Loucy (cell line): ENCODE data around the gene UGT2B11.
A peak's percentile ranks its signal among the peaks of the same experiment; 100 is the strongest.
"Not testable (repeated sequence)": the region's sequence is repeated elsewhere in the genome, so short reads cannot be mapped to it uniquely, and the experiment has no call there.

ENCODE experiments used
- H2AFZ ChIP-seq: fragments of 200-600 bp; sonication (generic); 2 replicates; pipeline ENCODE4 v1.6.0; 2016; ENCODE audit warnings: antibody characterized with exemption, mild to moderate bottlenecking, low read length, moderate library complexity
- H3F3A ChIP-seq: fragments of 200-600 bp; 2 replicates; pipeline ENCODE4 v1.6.0; 2016; ENCODE audit warnings: antibody characterized with exemption, low read depth, mild to moderate bottlenecking
- H3K27me3 ChIP-seq: fragments of 200-600 bp; sonication (generic); 2 replicates; pipeline ENCODE4 v1.6.1; 2014; ENCODE audit warnings: low read length, mild to moderate bottlenecking; ENCODE audit not compliant: insufficient read depth, poor library complexity, severe bottlenecking
- H3K36me3 ChIP-seq: fragments of 200-600 bp; sonication (generic); 2 replicates; pipeline ENCODE4 v1.6.1; 2016; ENCODE audit warnings: low read length; ENCODE audit not compliant: insufficient read depth
- H3K4me1 ChIP-seq: fragments of 200-600 bp; sonication (generic); 2 replicates; pipeline ENCODE4 v1.5.1; 2014; ENCODE audit warnings: low read length, mild to moderate bottlenecking; ENCODE audit not compliant: insufficient read depth, poor library complexity, severe bottlenecking
- H3K4me2 ChIP-seq: fragments of 200-600 bp; sonication (generic); 2 replicates; pipeline ENCODE4 v1.6.0; 2014; ENCODE audit warnings: antibody characterized with exemption, low read length, low read depth, mild to moderate bottlenecking; ENCODE audit not compliant: poor library complexity, severe bottlenecking
- H3K4me3 ChIP-seq: fragments of 200-600 bp; sonication (generic); 2 replicates; pipeline ENCODE4 v1.5.1; 2014; ENCODE audit warnings: low read length, mild to moderate bottlenecking, mixed read lengths; ENCODE audit not compliant: poor library complexity, severe bottlenecking
- H3K79me2 ChIP-seq: fragments of 200-600 bp; sonication (generic); 2 replicates; pipeline ENCODE4 v1.6.1; 2014; ENCODE audit warnings: low read length; ENCODE audit not compliant: insufficient read depth
- H3K9ac ChIP-seq: fragments of 200-600 bp; sonication (generic); 2 replicates; pipeline ENCODE4 v1.6.0; 2014; ENCODE audit warnings: mild to moderate bottlenecking, low read depth, low read length, moderate library complexity; ENCODE audit not compliant: poor library complexity, severe bottlenecking
- H3K9me2 ChIP-seq: fragments of 200-600 bp; sonication (generic); replicated peaks from 2 replicates; pipeline ENCODE4 v1.6.1; 2016; ENCODE audit warnings: low read depth, low read length, mixed read lengths
- H3K9me3 ChIP-seq: fragments of 200-600 bp; sonication (generic); 2 replicates; pipeline ENCODE4 v1.6.1; 2014; ENCODE audit warnings: mild to moderate bottlenecking, antibody characterized with exemption, low read length, low read depth; ENCODE audit not compliant: insufficient read depth
- H4K20me1 ChIP-seq: fragments of 200-600 bp; sonication (generic); 2 replicates; pipeline ENCODE4 v1.6.0; 2014; ENCODE audit warnings: antibody characterized with exemption, low read length, mild to moderate bottlenecking; ENCODE audit not compliant: insufficient read depth, poor library complexity, severe bottlenecking
- CTCF ChIP-seq: fragments of 200-600 bp; sonication (generic); conservative IDR thresholded peaks from 2 replicates; pipeline ENCODE4 v1.5.1; 2014; ENCODE audit warnings: mild to moderate bottlenecking, antibody characterized with exemption, low read length
- EZH2phosphoT487 ChIP-seq: fragments of 200-600 bp; IDR thresholded peaks from 2 replicates; pipeline ENCODE4 v1.6.1; 2018; ENCODE audit warnings: antibody characterized with exemption, mild to moderate bottlenecking, moderate library complexity, borderline replicate concordance

The UGT2B11 gene

GRCh38 chr4:69167300-69167699 is 47.2 kb downstream of the UGT2B11 start:
- Histone ChIP-seq H3K27me3 (no peaks in the 10 kb centered on the region), H3K9me3 (no peaks in the 10 kb centered on the region), H4K20me1 (no peaks in the 10 kb centered on the region), H3K4me2 (no peak overlapping the region), H3K79me2 (no peaks in the 10 kb centered on the region), H2AFZ (no peak overlapping the region), H3K9me2 (no peaks in the 10 kb centered on the region), H3K36me3 (no peaks in the 10 kb centered on the region), H3K4me1 (no peaks in the 10 kb centered on the region), H3K9ac (no peak overlapping the region), H3K4me3 (no peak overlapping the region), H3F3A (no peaks in the 10 kb centered on the region)
- TF ChIP-seq EZH2phosphoT487 (no peak), CTCF (no peak)

- H3K9me2 ChIP-seq, H3K4me2 ChIP-seq, H3K79me2 ChIP-seq, H2AFZ ChIP-seq, H3K4me1 ChIP-seq, H3K9ac ChIP-seq, H3K27me3 ChIP-seq, H3K36me3 ChIP-seq, H3K4me3 ChIP-seq, H3F3A ChIP-seq, H3K9me3 ChIP-seq, H4K20me1 ChIP-seq: not testable (repeated sequence)
These were observed 48.2 kb downstream of the UGT2B11 start for GRCh38 chr4:69166376-69166775.

- H3K9me2 ChIP-seq, H3K27me3 ChIP-seq, H3F3A ChIP-seq, H4K20me1 ChIP-seq, H3K36me3 ChIP-seq, H3K4me2 ChIP-seq, H3K79me2 ChIP-seq, H2AFZ ChIP-seq, H3K4me3 ChIP-seq, H3K9me3 ChIP-seq, H3K9ac ChIP-seq, H3K4me1 ChIP-seq: not testable (repeated sequence)
These were observed 48.8 kb downstream of the UGT2B11 start for GRCh38 chr4:69165707-69166106.

- Histone ChIP-seq H3K36me3 (no peaks in the 10 kb centered on the region), H3K4me1 (no peaks in the 10 kb centered on the region), H3K27me3 (no peaks in the 10 kb centered on the region), H2AFZ (no peak overlapping the region), H3K4me2 (no peak overlapping the region), H3F3A (no peaks in the 10 kb centered on the region), H3K79me2 (no peaks in the 10 kb centered on the region), H3K9ac (no peak overlapping the region), H3K9me3 (no peaks in the 10 kb centered on the region), H3K4me3 (no peak overlapping the region), H3K9me2 (no peaks in the 10 kb centered on the region), H4K20me1 (no peaks in the 10 kb centered on the region)
- TF ChIP-seq EZH2phosphoT487: no peak
- peak; percentile 42 for TF ChIP-seq CTCF
These were observed 57.6 kb downstream of the UGT2B11 start for GRCh38 chr4:69156913-69157312.
